ENCODE results near the gene SERPINE2. TPM values are rescaled to one million over a fixed set of nuclear protein-coding genes. Genes with fewer than 3 reads are reported as not detected.

The SERPINE2 gene
- total RNA-seq, 1 experiment from 2014 or later, result 93.3 TPM

DNA sequence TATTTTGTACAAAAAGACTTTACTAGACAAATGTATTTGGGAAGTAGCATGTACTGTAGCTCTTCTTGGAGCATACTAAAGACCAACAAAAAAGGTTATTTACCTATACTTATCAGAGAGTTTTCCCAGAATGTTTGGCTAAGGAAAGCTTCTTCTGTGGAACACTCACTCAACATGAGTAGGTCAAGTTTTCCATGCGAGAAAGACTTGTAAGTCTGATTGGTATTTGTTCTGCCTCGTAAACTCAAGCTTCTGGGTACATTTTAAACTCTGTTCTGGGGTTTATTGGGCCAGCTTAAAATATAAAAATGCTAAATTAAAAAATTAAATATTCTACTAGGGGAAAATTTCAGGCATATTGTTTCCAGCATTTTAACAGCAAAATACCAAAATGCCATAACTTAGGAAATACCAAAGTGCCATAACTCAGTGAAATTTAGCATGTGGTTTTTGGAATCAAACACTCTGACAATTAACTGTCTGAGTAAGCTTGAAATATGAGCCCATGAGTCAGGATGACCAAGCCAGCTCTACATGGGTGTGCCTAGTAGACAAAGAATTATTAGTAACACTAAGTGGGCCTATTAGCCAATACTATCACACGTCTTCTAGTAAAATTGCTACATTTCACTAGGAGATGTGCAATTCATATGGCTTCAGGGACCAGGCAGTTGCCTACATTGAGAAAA lies 47.3 kb upstream of the SERPINE2 start (continued):
- TF ChIP-seq SRF (IDR thresholded peaks at IDR 0.05; ENCODE audit: low read depth), result peak; percentile 87
- peak; percentile 20 for TF ChIP-seq RAD21 (IDR thresholded peaks at IDR 0.05; ENCODE audit: low read depth)

- peak overlapping the region; percentile 88 for H2AFZ ChIP-seq (ENCODE audit: low read depth, low read length, poor library complexity, severe bottlenecking)
- H3K9me2 ChIP-seq (ENCODE audit: insufficient read depth), result no peaks in the 10 kb centered on the region
- H3K27ac ChIP-seq (ENCODE audit: low read depth, low read length), result peak overlapping the region; percentile 62; the same call in 1 of the 2 replicates
- peak overlapping the region; percentile 22; the same call in 1 of the 2 replicates for H3K9ac ChIP-seq (ENCODE audit: low read length)
- RAD21 ChIA-PET (ENCODE audit: low non-redundant PET in 1 of 2, low total read pairs in 2 of 2, uncharacterized antibody in 2 of 2, unreplicated experiment in 2 of 2), result interaction anchor here in 1 of 2 experiments (1.0 kb wide), 1 partner anchor 60 kb away, joined by 3 read pairs; no protein-coding TSS in a partner anchor
- no peak for DNase-seq (ENCODE audit: low read depth, low spot score)
- H4K20me1 ChIP-seq (ENCODE audit: insufficient read depth), result no peaks in the 10 kb centered on the region
- intact Hi-C loops (cut with micrococcal nuclease), result loop anchor here (2.0 to 5.0 kb wide), 2 partner anchors 47 to 61 kb away; partner anchors contain the start of gene SERPINE2
- H3K79me2 ChIP-seq (ENCODE audit: insufficient read depth, low read length), result no peaks in the 10 kb centered on the region
- peaks cover 21 to 34% of the 10 kb centered on the region in 2 experiments for H3K4me1 ChIP-seq (ENCODE audit: control insufficient read depth in 1 of 2, insufficient read depth in 2 of 2, low read length in 2 of 2)
- H3K36me3 ChIP-seq (ENCODE audit: control insufficient read depth in 1 of 2, insufficient read depth in 2 of 2, low read length in 2 of 2), result no peaks in the 10 kb centered on the region
- POLR2A ChIA-PET, result interaction anchor here (0.7 to 1.6 kb wide), 2 partner anchors 12 to 62 kb away, joined by 4 to 10 read pairs; no protein-coding TSS in a partner anchor
- TF ChIP-seq RAD21 (IDR thresholded peaks at IDR 0.05; ENCODE audit: low read depth) (no peak), EZH2 (IDR thresholded peaks at IDR 0.05) (no peak), POLR2A (IDR thresholded peaks at IDR 0.05; ENCODE audit: borderline replicate concordance, extremely low read depth, insufficient read depth, insufficient read length) (no peak), REST (IDR thresholded peaks at IDR 0.05; ENCODE audit: low read depth) (no peak), CBX3 (IDR thresholded peaks at IDR 0.05; ENCODE audit: low read depth) (no peak), ZFX (IDR thresholded peaks at IDR 0.05) (no peak), TCF7L2 (IDR thresholded peaks at IDR 0.05; ENCODE audit: borderline replicate concordance, extremely low read depth, insufficient read depth, insufficient read length) (no peak), SIN3A (IDR thresholded peaks at IDR 0.05; ENCODE audit: low read depth) (no peak), POLR2AphosphoS5 (IDR thresholded peaks at IDR 0.05; ENCODE audit: low read depth, low read length) (no peak), YY1 (IDR thresholded peaks at IDR 0.05; ENCODE audit: extremely low read depth, insufficient replicate concordance, low read depth, low read length) (no peak), SP1 (IDR thresholded peaks at IDR 0.05; ENCODE audit: low read depth) (no peak), ELF1 (IDR thresholded peaks at IDR 0.05; ENCODE audit: borderline replicate concordance, low read depth) (no peak), ZNF274 (IDR thresholded peaks at IDR 0.05; ENCODE audit: low read depth, low read length) (no peak), ZBTB33 (IDR thresholded peaks at IDR 0.05; ENCODE audit: extremely low read depth, insufficient replicate concordance, low read length) (no peak), EZH2phosphoT487 (IDR thresholded peaks at IDR 0.05; ENCODE audit: borderline replicate concordance) (no peak), SRF (IDR thresholded peaks at IDR 0.05; ENCODE audit: low read depth) (no peak)
- TF ChIP-seq, protein P1, sequence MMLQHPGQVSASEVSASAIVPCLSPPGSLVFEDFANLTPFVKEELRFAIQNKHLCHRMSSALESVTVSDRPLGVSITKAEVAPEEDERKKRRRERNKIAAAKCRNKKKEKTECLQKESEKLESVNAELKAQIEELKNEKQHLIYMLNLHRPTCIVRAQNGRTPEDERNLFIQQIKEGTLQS (IDR thresholded peaks at IDR 0.05), result no peak
- BruUV-seq (replicated peaks), result no TSS peak
- CTCF ChIA-PET, result interaction anchor here (0.9 to 1.3 kb wide), 3 partner anchors 92 to 197 kb away, joined by 3 read pairs; no protein-coding TSS in a partner anchor
- no peaks in the 10 kb centered on the region for H3K27me3 ChIP-seq (ENCODE audit: insufficient read depth, low read length)
- peak; percentile 13; the same call in 1 of the 2 replicates for ATAC-seq
- H3K4me3 ChIP-seq (replicated peaks in 1 of 2; ENCODE audit: low read depth in 1 of 2, low read length in 2 of 2), result peak overlapping the region in 1 of 2 experiments; percentile 10; a peak in 1 of 4 replicates
- peak overlapping the region; percentile 62 for H3K4me2 ChIP-seq (ENCODE audit: low read length)
- no peaks in the 10 kb centered on the region for H3K9me3 ChIP-seq (ENCODE audit: control insufficient read depth in 1 of 2, insufficient read depth in 1 of 2, low read depth in 1 of 2, low read length in 2 of 2)
Observed at GRCh38 chr2:224085811-224086210, 46.7 kb upstream of the SERPINE2 start.

Measured in HCT116 (cell line).